ENCODE results near the gene MLXIP.
"Not testable (repeated sequence)": the region's sequence is repeated elsewhere in the genome, so short reads cannot be mapped to it uniquely, and the experiment has no call there.

The MLXIP gene

GRCh38 chr12:122078141-122079032 is at the start of gene MLXIP:
MLXIP (plus strand) TSS chr12:122078756; CDS start chr12:122078854, 98 bp downstream.
- DNase-seq: peak; percentile 96

GRCh38 chr12:122028905-122029560 is 49.5 kb upstream of the MLXIP start:
- DNase-seq: no peak

GRCh38 chr12:122029620-122030423 is 48.7 kb upstream of the MLXIP start:
- DNase-seq: no peak

- no peak for DNase-seq
These were observed 48.0 kb upstream of the MLXIP start for GRCh38 chr12:122030424-122031035.

DNA sequence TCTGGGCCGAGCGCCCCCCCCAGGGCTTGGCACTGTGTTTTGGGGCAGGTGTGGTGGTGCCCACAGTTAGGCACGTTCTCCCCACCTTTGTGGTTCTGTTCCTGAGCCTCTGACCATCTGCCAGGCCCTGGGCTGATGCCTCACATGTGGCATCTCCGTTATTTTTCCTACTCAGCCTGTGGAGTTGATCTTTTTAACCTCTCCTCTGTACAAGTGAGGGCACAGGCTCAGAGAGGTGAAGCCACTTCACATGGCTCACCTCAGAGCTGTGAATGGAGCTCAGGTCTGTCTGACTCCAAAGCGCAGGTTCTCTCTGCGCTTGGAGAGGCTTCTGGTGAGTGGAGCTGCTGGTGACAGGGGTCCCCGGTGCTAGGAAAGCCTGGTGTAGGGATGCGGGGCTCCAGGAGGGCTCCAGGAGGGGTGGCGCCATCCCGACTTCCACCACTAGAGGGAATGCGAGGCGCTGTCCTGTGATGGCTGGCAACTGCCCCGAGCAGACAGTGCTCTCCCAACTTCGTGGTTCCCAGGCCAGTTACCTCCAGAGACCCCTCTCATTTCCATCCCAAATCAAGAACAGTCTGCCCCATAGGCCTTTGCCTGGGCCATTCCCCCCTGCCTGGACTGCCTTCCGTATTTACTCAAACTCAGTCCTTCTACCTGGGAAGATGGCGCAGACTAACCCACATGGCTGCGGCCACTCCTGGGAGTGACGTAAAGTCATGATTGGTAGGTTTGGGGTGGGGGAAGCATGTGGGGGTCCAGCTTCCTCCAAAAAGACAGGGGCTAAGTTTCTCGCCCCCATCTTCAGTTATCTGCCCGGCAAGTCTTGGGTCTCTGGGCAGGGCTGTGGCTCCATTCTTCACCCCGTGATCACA is 47.0 kb upstream of the MLXIP start:
- DNase-seq: peak; percentile 62

- DNase-seq: no peak
These were observed 46.0 kb upstream of the MLXIP start for GRCh38 chr12:122032580-122032979.

DNA sequence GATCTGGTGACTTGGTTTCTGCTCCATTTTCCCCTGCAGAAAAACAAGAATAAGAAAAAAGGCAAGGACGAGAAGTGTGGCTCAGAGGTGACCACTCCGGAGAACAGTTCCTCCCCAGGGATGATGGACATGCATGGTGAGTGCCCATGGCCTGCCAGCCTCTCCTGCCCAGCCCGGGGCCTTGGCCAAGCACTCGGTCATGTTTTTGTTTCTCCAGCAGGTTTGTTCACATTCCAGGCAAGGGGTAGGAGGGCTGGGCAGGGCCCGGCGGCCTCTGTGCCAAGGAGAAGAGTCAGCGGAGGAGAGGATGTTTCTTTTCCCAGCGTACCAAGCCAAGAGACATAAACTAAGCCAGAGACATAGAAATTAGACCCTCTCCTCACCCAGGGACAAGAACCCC is 43.3 kb upstream of the MLXIP start:
- no peak for DNase-seq

GRCh38 chr12:122036153-122036552 is 42.4 kb upstream of the MLXIP start:
- no peak for DNase-seq

DNA sequence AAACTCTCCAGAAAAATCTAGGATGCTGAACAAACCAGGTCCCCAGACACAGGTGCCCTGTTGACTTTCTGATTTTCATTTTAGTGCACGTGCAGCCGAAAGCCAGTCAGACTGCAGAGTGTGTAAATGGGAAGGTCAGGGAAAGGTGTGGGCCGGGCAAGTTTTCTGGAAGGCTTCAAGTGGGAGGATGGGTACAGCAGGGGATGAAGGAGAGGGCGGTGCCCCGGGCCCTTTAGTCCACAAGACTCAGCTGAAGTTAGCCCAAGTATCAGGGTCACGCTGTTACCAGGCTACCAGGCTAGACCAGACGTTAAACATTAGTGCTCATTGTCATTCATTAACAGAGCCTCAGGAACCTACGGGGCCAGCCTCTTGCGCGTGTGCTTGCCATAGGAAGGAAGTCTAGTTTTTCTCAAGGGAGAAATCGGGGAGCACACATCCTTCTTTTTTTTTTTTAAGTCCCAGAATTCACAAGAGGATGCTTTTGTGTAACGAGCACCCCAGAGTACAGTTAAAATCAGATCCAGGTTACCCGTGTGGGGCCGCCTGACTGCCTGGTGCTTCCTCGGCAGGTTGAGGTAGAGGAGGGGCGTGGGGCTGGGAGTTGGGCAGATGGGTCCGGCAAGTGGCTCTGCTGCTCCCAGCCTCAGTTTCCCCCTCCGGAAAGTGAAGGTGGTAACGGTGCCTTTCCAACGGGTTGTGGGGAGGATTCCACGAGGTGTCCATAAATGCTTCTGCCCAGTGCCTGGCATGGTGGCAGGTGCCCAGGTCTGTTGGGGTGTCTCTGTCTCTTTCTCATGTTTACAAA is 37.8 kb upstream of the MLXIP start:
- no peak for DNase-seq

DNA sequence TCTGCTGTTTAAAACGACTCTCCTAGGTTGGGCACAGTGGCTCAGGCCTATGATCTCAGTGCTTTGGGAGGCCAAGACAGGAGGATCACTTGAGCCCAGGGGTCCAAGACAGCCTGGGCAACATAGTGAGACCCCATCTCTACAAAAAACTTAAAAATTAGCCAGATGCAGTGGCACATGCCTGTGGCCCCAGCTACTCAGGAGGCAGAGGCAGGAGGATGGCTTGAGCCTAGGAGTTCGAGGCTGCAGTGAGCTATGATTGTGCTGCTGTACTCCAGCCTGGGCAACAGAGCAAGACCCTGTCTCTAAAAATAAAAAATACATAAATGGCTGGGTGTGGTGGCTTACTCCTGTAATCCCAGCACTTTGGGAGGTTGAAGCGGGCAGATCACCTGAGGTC is 37.1 kb upstream of the MLXIP start:
- DNase-seq: not testable (repeated sequence)

DNA sequence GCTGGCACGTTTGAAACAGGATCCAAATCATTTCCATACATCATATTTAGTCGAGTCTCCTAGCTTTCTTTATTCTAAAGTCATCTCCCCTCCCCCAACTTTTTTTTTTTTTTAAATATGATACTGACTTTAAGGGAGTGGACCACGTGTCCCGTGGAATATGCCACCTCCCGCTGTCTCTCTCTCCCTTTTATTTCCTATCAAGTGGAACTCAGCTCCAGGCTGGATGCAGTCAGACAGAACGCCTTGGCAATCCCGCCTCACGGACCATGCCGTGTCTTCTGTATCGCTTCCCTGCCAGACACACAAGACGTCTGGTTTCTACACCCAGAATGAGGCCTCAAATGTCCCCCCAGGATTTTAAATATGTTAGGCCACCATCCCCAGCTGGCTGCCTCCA is 35.6 kb upstream of the MLXIP start:
- no peak for DNase-seq

GRCh38 chr12:122043476-122043875 is 35.1 kb upstream of the MLXIP start:
- no peak for DNase-seq

DNA sequence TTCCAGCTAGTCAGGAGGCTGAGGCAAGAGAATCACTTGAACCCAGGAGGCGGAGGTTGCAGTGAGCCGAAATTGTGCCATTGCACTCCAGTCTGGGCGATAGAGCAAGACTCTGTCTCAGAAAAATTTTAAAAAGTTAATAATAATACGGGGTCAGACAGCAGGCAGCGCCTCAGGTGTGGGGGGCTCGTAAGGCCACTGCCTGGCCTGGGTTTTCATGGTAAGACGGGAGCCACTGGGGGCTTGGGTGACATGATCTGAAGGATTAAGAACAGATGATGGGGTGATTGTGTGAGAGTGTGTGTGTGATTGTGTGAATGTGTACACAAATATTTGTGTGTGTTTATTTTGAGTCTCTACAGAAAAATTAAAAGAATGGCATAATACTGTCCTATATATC is 33.3 kb upstream of the MLXIP start:
- DNase-seq: no peak

DNA sequence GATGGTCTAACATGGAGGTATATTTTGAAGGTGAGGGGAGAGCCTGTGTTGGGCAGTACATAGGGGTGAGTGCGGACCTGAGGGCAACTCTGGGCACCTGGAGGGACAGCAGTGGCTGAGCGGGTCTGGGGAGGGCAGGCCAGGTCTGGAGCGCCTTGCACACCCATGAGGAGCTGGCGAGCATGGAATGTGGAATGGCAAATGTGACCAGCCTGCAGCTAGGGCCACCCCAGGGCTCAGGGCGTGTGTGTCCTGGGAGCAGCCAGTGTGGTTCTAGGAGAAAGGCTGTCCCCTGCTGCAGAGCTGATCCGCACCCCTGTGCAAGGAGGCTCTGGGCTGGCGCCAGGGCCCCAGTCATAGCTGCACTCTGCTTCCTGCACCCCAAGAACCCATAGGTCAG is 32.4 kb upstream of the MLXIP start:
- DNase-seq: no peak

DNA sequence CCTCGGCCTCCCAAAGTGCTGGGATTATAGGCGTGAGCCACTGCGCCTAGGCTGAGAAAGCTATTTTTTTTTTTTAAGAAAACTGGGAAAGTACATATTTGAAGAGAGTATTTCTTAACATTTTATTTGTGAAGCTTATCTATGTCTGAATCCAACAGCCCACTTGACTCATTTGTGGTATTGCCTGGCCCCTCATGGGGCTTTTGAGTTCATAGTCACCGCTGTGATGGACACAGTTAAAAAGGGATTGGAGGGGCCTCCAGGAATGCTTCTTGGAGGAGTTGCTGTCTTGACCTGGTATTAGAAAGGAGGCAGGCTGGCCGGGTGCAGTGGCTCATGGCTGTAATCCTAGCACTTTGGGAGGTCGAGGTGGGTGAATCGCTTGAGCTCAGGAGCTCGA is 30.4 kb upstream of the MLXIP start:
- DNase-seq: no peak

DNA sequence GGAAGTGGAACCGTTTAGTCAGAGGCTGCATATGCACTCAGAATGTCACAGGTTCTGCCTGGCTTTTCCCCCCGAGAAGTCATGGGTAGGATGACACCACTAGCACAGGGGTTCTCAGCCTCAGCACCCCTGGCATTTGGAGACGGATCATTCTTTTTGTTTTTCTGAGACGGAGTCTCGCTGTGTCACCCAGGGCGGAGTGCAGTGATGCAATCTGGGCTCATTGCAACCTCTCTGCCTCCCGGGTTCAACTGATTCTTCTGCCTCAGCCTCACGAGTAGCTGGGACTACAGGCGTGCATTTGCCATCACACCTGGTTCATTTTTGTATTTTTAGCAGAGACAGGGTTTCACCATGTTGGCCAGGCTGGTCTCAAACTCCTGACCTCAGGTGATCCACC is 28.7 kb upstream of the MLXIP start:
- DNase-seq: no peak

GRCh38 chr12:122050706-122051105 is 27.9 kb upstream of the MLXIP start:
- DNase-seq: no peak

DNA sequence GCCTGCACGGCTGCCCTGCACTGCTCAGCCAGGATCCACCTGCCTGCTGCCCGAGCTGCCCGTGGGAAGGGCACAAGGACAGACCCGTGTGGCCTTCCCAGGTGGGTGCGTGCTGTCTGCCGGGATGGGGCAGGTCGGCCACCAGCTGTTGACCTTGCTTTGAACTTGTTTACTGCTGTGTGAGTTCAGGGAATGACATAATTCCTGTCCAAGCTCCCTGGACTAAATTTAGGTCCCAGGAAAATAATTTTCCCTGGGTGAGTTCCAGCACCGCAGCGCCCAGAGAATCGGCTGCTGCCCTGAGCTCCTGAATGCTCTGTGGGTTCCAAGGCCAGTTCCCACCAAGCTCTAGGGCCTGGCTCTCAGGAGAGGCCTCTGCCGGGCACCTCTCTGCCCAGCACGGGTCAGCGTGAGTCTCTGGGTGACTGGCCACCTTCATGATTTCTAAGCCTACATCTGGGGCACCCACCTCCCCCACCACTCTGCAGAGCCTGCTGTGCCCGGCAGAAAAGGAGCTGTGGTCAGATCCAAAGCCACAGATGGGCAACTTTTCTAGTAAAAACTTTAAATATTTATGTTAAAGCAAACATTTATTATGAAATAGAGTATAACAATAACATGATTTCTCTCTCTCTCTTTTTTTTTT is 27.2 kb upstream of the MLXIP start:
- no peak for DNase-seq

DNA sequence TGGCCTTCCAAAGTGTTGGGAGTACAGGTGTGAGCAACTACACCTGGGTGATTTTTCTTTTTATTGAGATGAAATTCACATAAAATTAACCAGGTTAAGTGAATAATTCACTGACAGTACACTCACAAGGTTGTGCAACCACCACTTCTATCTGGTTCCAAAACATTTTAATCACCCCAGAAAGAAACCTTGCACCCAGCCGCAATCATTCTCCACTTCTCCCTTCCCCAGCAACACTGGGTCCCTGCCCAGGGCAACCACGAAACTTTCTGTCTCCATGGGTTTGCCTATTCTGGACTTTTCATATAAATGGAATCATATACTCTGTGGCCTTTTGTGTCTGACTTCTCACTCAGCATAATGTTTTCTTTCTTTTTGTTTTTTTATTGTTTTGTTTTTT is 26.3 kb upstream of the MLXIP start:
- no peak for DNase-seq

- DNase-seq: no peak
These were observed 23.6 kb upstream of the MLXIP start for GRCh38 chr12:122054842-122055520.
